ENCODE measurements around the gene TTC27.
"Not testable (repeated sequence)": the region's sequence is repeated elsewhere in the genome, so short reads cannot be mapped to it uniquely, and the experiment has no call there.

TTC27 gene

GRCh38 chr2:32627441-32627813, 423 bp upstream of the TTC27 start:
- DNase-seq, result peak; percentile 19
- Histone ChIP-seq H3K9me3 (no peaks in the 10 kb centered on the region), H3K36me3 (peaks cover 3% of the 10 kb centered on the region; the same call in 1 of the 2 replicates), H3K4me3 (ENCODE audit: low read depth, low read length) (peak overlapping the region; percentile 98), H3K27me3 (no peaks in the 10 kb centered on the region), H3K4me1 (no peaks in the 10 kb centered on the region)
- TF ChIP-seq, protein P1, sequence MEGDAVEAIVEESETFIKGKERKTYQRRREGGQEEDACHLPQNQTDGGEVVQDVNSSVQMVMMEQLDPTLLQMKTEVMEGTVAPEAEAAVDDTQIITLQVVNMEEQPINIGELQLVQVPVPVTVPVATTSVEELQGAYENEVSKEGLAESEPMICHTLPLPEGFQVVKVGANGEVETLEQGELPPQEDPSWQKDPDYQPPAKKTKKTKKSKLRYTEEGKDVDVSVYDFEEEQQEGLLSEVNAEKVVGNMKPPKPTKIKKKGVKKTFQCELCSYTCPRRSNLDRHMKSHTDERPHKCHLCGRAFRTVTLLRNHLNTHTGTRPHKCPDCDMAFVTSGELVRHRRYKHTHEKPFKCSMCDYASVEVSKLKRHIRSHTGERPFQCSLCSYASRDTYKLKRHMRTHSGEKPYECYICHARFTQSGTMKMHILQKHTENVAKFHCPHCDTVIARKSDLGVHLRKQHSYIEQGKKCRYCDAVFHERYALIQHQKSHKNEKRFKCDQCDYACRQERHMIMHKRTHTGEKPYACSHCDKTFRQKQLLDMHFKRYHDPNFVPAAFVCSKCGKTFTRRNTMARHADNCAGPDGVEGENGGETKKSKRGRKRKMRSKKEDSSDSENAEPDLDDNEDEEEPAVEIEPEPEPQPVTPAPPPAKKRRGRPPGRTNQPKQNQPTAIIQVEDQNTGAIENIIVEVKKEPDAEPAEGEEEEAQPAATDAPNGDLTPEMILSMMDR (IDR thresholded peaks at IDR 0.05; ENCODE audit: low read depth, low read length), result no peak

DNA sequence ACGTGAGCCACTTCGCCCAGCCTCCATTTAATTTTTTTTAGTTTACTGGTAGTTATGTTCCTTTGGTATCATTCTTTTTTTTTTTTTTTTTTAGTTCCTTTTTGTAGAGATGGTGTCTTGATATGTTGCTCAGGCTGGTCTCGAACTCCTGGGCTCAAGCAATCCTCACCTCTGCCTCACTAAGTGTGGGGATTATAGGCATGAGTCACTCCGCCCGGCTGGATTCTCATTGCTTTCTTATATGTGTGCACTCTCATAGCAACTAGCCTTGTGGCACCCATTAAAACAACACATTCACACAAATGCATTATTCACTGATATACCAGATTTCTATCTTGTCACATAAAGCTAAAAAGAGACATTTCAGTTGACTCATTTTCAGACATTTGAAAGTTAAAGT, 4.2 kb downstream of the TTC27 start:
- Histone ChIP-seq H3K4me3 (ENCODE audit: low read depth, low read length) (no peak overlapping the region), H3K9me3 (no peaks in the 10 kb centered on the region), H3K27me3 (no peaks in the 10 kb centered on the region), H3K4me1 (no peaks in the 10 kb centered on the region), H3K36me3 (peaks cover 7% of the 10 kb centered on the region; the same call in 1 of the 2 replicates)
- TF ChIP-seq, protein P1 (IDR thresholded peaks at IDR 0.05; ENCODE audit: low read depth, low read length), result no peak
- no peak for DNase-seq

GRCh38 chr2:32633040-32633439, 5.2 kb downstream of the TTC27 start:
- peaks cover 7% of the 10 kb centered on the region; the same call in 1 of the 2 replicates for H3K36me3 ChIP-seq
- no peak overlapping the region for H3K4me3 ChIP-seq (ENCODE audit: low read depth, low read length)
- TF ChIP-seq, protein P1 (IDR thresholded peaks at IDR 0.05; ENCODE audit: low read depth, low read length), result no peak
- H3K9me3 ChIP-seq, result no peaks in the 10 kb centered on the region
- H3K4me1 ChIP-seq, result no peaks in the 10 kb centered on the region
- no peaks in the 10 kb centered on the region for H3K27me3 ChIP-seq
- DNase-seq, result no peak

DNA sequence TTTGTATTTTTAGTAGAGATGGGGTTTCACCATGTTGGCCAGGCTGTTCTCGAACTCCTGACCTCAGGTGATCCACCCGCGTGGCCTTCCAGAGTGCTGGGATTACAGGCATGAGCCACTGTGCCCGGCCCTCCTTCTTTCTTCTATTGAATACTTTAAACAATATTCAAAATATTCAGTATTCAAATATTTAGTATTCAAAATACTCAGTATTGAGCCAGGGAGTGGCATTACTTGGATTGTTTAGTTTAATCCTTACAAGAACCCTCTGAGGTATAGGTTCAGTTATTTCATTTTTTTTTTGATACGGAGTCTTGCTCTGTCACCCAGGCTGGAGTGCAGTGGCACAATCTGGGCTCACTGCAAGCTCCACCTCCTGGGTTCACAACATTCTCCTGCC, 10.7 kb downstream of the TTC27 start:
- not testable (repeated sequence) for H3K4me1 ChIP-seq; H3K27me3 ChIP-seq; H3K4me3 ChIP-seq (ENCODE audit: low read depth, low read length); H3K9me3 ChIP-seq; DNase-seq
- peaks cover 20% of the 10 kb centered on the region; the same call in 1 of the 2 replicates for H3K36me3 ChIP-seq

DNA sequence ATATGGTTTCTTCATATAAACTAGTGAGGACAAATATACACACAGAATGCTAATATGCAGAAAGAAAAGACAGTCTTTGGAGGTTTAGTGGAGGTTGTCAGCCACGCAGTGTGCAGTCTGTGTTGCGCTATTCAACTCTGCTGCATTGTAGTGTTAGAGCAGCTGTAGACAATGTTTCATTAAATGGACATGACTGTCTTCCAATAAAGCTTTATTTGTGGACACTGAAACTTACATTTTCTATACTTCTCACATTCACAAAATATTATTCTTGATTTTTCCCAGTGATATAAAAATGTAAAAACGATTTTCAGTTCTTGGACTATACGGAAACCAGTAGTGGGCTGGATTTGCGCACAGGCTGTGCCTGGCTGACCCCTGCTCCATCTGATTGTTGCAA, 13.3 kb downstream of the TTC27 start:
- Histone ChIP-seq H3K9me3 (no peaks in the 10 kb centered on the region), H3K4me1 (no peaks in the 10 kb centered on the region), H3K27me3 (no peaks in the 10 kb centered on the region), H3K36me3 (peaks cover 12% of the 10 kb centered on the region; the same call in 1 of the 2 replicates), H3K4me3 (ENCODE audit: low read depth, low read length) (no peak overlapping the region)
- DNase-seq, result no peak
- TF ChIP-seq, protein P1 (IDR thresholded peaks at IDR 0.05; ENCODE audit: low read depth, low read length), result no peak

DNA sequence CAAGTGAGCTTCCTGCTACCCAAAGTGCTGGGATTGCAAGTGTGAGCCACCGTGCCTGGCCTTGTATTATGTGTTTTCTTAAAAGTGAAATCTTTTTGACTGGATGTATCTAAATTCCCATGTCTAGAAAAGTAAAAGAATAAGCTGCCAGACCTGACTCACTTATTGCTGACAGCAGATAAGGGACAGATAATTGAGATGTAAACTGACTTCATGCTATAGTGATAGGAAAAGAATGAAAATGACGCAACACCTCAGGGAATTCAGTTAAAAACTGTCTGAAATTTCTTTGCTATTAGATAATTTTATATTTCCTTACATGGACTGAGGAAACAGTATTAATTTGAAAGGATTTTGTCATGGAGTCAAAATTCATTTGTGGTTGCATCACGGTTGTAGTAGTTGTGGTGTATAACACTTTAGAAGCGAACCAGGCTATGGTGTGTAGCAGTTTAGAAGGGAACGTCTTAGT, 19.4 kb downstream of the TTC27 start:
- peaks cover 5% of the 10 kb centered on the region; the same call in 1 of the 2 replicates for H3K36me3 ChIP-seq
- H3K4me3 ChIP-seq (ENCODE audit: low read depth, low read length), result no peak overlapping the region
- H3K9me3 ChIP-seq, result no peaks in the 10 kb centered on the region
- TF ChIP-seq, protein P1 (IDR thresholded peaks at IDR 0.05; ENCODE audit: low read depth, low read length), result no peak
- no peak for DNase-seq
- H3K27me3 ChIP-seq, result no peaks in the 10 kb centered on the region
- no peaks in the 10 kb centered on the region for H3K4me1 ChIP-seq

All from BE2C (cell line).